Heart left ventricle (tissue), 13 donors: Measurements from ENCODE around the gene DYNC2H1.
"Not testable (repeated sequence)": the region's sequence is repeated elsewhere in the genome, so short reads cannot be mapped to it uniquely, and the experiment has no call there.

ENCODE experiments used
- POLR2A ChIP-seq, 2 donors: fragments of 450-650 bp; IDR thresholded peaks; one replicate each; pipeline ENCODE4 v1.6.1; 2017; ENCODE audit warnings: antibody characterized with exemption in 2 of 2, mild to moderate bottlenecking in 2 of 2, moderate library complexity in 2 of 2
- TF ChIP-seq, protein P1 (sequence below), 12 donors: fragments of 200-600 bp; sonication (generic) in 4 of 12; IDR thresholded peaks; one replicate each; pipeline versions ENCODE4 v1.5.0 to v1.8.0; 2018 to 2022; ENCODE audit warnings: antibody characterized with exemption in 12 of 12, mild to moderate bottlenecking in 5 of 12
- donor health status: ischemic (EF 13 %, LVEDD 7.1; RV severe dilation, severe dysfunction).
- donor health status: DM: no; HTN: yes; CAD: no.
- donor health status: DM: no; HTN: no; CAD: no.
- donor health status: ischemic (EF 25% LVEDD 6.9; RV normal size, moderate dysfunction).
- donor health status: ischemic (EF 25% LVEDD 5.7; RV mildly dilated, moderate dysfunction).
- donor health status: ischemic (EF 35%, LVEDD 5.7; RV mildly dilated, moderate dysfunction).
- donor health status: nonischemic (EF 11% LVEDD 7.7; RV severe dilation, severe dysfunction).
- donor health status: DM: yes; HTN: yes; CAD: no.
- donor health status: PGD.
- donor health status: ischemic (EF 29% LVEDD 5.4; RV normal size, mild dysfunction).
- donor health status: nonischemic (EF 23%, LVEDD 6.1; RV moderate dilation, normal function).

DNA sequence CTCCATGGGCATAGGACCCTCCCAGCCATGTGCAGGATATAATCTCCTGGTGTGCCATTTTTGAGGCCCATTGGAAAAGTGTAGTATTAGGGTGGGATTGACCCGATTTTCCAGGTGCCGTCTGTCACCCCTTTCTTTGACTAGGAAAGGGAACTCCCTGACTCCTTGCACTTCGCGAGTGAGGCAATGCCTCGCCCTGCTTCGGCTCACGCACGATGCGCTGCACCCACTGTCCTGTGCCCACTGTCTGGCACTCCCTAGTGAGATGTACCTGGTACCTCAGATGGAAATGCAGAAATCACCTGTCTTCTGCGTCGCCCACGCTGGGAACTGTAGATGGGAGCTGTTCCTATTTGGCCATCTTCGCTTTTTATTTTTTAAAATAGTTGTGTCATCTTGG, 32.8 kb downstream of the DYNC2H1 start:
- TF ChIP-seq, protein P1, sequence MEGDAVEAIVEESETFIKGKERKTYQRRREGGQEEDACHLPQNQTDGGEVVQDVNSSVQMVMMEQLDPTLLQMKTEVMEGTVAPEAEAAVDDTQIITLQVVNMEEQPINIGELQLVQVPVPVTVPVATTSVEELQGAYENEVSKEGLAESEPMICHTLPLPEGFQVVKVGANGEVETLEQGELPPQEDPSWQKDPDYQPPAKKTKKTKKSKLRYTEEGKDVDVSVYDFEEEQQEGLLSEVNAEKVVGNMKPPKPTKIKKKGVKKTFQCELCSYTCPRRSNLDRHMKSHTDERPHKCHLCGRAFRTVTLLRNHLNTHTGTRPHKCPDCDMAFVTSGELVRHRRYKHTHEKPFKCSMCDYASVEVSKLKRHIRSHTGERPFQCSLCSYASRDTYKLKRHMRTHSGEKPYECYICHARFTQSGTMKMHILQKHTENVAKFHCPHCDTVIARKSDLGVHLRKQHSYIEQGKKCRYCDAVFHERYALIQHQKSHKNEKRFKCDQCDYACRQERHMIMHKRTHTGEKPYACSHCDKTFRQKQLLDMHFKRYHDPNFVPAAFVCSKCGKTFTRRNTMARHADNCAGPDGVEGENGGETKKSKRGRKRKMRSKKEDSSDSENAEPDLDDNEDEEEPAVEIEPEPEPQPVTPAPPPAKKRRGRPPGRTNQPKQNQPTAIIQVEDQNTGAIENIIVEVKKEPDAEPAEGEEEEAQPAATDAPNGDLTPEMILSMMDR (IDR thresholded peaks at IDR 0.05), result not testable (repeated sequence)
- not testable (repeated sequence) for TF ChIP-seq POLR2A (IDR thresholded peaks at IDR 0.05)
